ENCODE results near the gene TRIM65. TPM values are rescaled to one million over a fixed set of nuclear protein-coding genes. Genes with fewer than 3 reads are reported as not detected.

The TRIM65 gene
- total RNA-seq, 1 donor from 2014 or later = 23.0 TPM

DNA sequence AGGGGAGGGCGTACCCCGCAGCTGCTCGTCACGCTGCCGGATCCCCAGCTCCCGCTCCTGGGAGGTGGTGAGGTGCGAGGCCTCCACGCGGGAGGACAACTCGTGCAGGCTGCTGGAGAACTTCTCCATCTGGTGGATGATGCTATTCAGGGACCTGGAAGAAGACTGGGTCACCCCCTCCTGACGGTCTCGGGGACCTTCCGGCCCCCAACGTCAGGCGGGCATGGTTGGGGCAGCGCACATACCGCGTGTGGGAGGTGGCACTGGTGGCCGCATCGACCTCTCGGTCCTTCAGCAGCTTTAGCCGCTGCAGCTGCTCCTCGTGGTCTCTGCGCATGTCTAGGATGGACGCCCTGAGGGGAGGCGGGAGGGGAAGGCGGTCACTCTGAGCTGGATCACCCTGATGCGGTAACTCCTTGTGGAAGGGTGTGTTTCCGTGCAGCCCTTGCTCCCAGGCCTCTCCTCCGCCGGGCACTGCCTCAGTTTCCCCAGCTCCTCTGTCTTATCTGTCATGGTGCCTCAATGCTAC lies 21.2 kb upstream of the TRIM65 start:
- no peak for DNase-seq (ENCODE audit: low read depth in 2 of 2)

DNA sequence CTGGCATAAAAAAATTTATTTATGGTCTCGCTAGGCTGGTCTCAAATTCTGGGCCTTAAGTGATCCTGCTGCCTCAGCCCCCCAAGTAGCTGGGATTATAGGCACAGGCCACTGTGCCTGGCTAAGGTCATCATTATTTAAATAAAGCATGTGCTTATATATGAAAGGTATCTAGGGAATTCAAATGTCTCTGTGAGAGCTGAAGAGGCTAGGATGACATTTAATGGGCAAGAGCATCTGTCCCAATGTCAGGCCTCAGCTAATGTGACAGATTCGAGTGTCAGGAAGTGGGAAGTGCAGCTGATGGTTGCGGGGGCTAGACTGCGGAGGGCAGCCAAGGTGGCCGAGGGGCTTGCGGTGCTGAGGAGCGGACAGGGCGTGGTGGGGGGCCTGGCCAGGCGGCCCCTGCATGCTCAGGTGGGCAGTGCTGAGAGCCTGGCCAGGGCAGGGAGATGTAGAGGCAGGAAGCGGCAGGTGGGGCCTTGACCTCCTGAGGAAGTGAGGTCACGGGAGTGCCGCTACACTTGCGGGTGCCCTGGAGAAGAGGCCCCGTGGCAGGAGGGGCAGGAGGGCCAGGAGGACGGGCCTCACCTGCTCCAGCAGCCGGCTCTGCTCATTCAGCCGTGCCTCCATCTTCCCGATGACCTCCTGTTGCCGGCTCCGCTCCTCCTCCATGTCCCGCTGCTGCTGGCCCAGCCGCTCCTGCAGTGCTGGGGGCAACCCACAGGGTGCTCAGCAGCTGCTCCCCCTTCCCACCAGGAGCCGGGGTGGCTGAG lies 20.6 kb upstream of the TRIM65 start:
- DNase-seq (ENCODE audit: low read depth in 2 of 2) = no peak

DNA sequence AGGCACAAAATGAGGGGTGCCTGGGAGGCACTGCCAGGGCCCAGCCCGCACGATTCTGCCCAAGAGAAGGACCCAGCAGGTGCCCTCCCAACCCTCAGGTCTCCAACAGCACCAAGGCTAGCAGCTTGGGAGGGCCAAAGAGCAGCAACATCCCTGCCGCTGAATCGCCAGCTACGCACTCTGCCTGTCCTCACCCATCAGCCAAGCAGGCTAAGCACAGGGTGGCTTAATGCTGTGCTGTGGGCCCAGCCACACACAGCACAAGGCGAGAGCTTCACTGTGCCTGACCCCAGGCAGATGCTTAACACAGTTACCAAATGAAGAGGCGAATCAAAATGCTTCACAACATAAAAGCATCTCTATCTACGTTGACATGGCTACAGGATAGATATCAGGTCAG lies 18.5 kb upstream of the TRIM65 start:
- DNase-seq (ENCODE audit: low read depth in 2 of 2) = no peak

DNA sequence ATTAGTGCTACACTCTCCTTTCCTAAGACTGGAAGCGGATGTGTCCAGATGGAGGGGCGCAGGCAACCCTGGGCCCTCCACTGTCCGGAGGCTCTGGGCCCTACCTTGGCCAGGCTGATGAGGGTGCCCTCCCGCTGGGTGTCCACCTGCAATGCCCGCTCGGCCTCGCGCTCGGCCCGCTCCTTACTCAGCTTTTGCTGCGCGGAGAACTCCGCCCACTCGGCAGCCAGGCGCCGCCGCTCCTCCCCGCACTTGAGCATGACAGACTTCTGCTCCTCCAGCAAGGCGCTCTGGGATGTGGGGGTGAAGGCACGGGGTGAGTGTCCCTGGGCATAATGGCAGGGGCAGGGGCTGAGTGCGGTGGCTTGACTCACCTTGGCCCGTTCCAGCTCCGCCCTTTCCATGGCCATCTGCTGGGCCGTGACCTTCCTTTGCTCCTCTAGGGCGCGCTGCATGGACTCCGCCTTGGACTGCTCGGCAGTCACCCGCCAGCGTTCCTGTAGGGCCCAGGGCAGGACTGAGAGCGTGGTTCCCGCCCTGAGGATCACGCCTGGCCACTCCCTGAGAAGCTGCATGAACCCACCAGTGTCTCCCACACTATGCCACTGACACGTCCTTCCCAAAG lies 18.0 kb upstream of the TRIM65 start:
- no peak for DNase-seq (ENCODE audit: low read depth in 2 of 2)

DNA sequence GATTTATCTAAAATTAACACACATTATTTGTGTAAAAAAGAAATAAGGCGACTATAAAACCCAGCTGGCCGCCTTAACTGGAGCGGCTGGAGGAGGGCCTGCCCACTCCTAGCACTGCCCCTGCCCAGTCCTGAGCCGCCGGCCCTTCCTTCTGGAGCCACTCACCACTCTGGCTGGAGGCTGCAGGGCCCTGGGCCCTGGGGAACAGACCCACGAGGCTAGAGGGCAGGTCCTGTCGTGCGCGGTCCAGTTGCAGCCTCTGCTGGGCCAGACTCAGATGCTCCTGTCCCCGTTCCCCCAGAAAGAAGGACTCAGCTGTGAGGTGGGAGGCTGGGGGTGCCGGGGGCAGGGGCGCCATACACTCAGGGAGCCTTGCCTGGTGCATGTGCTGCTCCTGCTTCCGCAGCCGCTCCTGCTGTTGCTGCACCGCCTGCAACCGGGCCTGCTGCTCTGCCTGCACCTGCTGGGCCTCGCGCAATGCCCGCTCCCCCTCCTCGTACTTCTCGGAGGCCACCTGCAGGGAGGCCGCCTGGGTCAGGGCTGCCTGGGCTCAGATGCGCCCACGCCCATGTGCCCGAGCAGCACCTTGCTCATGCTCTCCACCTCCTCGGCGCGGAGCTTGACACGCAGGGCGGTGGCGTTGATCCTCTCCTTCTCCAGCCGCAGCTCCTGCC lies 16.9 kb upstream of the TRIM65 start:
- DNase-seq (ENCODE audit: low read depth in 2 of 2) = no peak

DNA sequence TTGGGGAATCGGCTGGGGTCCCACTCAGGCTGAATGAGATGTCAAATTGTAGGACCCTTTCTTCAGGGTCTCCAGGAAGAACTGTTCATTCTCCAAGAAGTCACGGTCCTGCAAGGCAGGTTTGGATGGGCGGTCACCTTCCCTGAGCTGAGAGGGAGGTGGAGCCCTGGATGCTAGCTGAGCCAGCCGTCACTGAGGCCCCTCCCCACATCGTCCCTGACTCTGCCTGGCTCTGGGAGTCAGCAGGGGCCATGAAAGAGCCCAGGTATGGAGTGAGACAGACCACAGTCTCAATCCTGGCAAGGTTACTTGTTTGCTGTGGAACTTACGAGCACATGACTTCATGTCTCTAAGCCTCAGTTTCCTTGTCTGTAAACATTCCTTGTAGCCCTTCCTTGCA lies 13.9 kb upstream of the TRIM65 start:
- no peak for DNase-seq (ENCODE audit: low read depth in 2 of 2)

DNA sequence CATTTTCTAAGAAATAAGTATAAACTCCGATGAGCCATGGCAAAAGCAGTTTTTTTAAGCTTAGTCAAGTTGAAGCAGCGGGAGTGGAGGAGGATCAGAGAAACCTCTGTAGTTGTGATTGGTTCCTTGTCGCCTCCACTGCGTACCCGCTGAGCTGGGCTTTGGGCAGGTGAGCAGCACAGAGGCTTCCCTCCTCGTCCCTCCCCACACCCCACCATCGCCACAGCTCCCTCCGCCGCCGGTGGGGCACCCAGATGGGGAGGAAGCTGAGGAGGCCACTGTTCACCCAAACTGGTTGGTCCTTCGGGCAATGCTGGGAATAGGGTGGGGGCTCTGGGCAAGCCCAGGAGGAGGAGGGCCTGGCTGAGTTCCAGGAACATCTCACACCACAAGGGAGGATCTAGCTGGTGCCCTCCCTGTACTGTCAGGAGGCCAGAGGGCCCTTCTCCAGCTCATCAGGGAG lies 13.1 kb upstream of the TRIM65 start:
- no peak for DNase-seq (ENCODE audit: low read depth in 2 of 2)

DNA sequence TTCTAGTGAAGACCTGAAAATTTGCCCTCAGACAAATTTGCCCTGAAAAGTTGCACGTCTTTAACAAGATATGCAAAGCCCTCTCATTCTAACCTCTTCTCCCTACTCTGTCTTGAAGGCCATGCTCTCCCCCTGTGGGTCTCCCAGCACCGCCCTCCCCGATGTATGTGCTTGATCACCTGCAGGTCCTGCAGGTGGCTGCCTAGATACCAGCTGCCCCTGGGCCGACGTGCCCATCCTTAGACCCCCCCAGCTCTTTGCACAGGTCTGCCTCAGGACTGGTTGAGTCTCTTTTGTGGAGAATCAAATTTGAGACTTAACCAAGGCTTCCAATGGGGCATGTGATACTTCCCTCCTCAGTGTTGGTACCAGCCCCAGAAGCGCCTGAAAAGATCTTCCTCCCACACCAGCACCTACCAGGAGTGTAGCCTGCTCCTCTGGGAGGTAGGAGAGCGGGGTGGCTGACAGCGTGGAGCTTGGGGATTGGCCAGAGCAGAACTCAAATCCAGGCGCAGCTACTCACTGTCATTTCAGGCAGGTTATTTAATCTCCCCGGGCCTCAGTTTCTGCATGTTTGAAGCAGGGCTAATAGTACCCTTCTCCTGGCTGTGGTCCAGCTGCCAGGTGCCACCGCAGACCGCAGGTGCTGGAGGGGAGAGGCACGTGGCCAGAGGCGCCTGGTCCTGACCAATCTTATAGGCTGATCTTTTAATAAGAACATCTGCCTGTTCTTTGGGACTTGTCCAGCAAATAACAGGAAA lies 12.5 kb upstream of the TRIM65 start:
- DNase-seq (ENCODE audit: low read depth in 2 of 2) = no peak

DNA sequence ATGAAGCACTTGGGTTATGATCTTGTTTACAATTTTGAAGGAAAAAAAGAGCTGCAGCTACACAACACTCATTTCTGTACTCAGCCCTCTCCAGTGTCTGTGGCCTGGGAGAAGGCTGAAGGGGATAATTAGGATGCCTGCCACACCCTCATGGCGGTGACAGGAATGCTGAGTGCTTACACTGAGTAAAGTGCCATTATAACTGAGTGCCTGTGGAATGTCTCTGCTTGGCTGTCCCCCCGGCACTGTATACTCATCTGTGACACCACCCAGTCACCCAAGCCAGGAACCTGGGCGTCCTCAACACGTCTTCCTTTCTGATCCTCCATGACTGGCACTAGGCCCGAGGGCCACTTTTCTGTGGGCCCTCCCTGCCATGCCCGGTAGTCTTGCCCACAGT lies 11.4 kb upstream of the TRIM65 start:
- no peak for DNase-seq (ENCODE audit: low read depth in 2 of 2)

DNA sequence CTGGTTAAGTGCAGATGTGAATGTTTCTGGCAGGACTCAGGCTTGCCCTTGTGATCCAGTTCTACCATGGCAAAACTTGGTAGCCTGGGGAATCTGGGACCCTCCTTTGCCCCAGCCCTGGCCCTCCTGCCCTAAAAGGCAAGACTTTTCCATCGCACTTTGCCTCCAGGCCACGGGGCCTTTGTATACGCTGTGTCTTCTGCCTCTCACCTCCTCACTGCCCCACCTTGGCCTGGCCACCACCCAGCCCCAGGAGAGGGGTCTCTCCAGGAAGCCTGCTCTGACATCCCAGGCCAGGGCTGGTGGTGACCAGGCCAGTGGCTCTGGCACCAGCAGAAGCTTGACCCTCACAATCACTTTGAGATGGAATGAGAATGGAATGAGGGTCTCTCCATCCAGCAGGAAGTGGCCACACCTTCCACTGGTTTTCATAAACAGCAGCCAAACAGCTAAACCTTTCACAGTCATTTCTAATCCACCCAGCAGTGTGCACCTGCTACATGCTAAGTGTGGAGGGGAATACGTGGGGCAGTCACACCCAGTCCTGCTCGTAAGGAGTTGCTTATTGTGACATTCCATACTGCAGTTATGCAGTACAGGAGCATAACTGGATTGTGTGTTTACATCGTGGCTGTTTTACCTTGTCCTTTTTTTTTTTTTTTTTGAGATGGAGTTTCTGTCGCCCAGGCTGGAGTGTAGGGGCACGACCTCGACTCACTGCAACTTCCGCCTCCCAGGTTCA lies 9.6 kb upstream of the TRIM65 start:
- DNase-seq (ENCODE audit: low read depth in 2 of 2) = no peak

DNA sequence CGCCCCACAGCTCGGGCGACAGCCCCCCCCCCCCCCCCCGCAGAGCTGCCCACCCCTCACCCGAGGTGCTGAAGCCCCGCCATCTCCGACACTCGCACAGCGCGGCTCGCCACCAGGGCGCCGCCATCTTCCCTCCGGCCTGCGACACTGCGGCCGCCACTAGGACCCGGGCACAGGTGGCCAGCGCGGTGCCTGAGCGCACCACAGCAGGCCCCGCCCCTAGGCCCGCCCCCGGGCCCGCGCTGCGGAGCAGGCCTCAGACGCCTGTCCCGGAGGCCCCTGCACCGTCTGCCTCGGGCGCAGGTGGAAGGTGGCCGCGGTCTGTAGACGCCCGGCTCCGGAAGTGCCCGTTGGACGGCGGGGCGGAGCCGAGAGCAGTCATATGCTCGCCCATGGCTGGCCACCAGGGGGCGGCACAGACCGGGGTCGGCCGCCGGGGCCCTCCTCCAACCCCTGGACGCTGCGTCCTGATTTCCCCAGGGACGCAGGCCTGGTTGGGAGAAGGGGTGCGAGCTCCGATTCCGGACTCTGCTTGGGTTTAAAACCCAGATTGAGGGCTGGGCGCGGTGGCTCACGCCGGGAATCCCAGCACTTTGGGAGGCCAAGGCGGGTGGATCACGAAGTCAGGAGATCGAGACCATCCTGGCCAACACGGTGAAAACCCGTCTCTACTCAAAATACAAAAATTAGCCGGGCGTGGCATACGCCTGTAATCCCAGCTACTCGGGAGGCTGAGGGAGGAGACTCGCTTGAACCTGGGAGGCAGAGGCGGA lies 8.2 kb upstream of the TRIM65 start, which contains the start of gene MRPL38:
Gene MRPL38, minus strand, starts transcription at position 136 of the 773 bp plus-strand sequence. Its CDS starts 9 bp downstream, at position 127.
- DNase-seq (ENCODE audit: low read depth in 2 of 2) = peak; percentile 88 to 96

DNA sequence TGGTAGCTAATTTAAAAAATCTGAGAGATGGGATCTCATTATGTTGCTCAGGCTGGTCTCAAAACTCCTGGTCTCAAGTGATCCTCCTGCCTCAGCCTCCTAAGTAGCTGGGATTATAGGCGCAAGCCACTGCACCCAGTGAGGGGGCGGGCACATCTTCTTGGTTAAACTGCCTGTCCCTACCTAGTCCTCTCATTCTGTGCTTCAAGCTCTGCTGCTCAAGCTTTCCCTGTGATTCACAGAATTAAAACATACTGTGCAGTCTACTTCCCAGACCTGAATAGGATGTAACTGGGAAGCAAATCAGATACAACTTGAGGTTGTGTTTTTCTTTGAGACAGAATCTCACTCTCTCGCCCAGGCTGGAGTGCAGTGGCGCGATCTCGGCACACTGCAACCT lies 5.7 kb upstream of the TRIM65 start:
- no peak for DNase-seq (ENCODE audit: low read depth in 2 of 2)

DNA sequence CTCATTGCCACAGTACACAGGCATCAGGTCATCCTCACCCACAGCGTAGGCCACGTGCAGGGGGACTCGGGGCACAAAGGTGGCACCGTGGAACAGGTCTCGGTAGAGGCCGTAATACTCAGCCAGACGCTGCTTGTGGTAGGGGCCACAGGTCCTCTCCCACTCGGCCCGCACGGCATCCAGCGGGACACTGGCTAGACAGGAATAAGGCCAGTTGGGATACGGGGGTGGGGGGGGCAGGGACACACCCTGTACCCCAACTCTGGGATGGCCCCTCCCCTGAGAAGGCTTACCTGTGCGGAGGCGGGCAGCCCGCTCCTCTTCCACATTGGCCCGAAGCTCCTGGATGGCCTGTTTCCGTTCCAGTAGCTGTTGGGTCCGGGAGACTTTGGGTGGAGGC lies 5.0 kb upstream of the TRIM65 start:
- no peak for DNase-seq (ENCODE audit: low read depth in 2 of 2)

DNA sequence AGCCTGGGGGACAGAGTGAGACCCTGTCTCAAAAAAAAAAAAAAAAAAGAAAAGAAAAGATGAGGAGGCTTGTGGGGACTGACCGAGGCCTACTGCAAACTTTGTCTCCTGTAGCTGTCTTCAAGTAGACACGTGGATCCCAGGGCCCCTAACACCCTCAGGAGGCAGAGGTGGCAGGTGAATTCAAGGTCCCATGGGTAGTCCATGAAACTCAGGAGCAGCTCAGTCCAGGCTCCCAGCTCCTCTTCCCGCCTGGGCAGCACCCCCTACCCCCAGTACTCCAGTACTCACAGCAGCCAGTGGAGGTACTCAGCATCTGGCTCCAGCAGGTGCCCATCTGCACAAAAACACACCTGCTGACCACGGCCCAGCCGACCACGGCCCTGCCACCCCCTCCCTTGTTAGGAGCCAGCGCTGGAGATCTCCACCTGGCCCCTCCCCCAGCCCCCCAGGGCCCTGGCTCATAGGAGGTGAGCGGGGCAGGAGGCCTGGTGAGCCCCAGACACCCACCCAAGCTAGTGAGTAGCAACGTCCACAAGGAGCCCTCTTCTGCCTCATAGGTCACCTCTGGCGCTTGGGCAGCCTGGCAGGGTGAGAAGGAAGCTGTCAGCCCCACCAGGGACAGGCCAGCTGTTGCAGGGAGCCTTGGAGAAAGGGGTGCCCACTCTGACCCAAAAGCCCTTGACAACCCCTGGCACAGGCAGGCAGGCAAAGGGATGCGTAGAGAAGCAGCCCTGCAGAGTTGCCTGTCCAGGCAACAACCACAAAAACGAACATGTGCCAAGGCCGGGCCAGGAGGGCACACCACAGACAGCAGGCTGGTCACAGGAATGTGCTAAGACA lies 4.2 kb upstream of the TRIM65 start:
- DNase-seq (ENCODE audit: low read depth in 2 of 2) = no peak

DNA sequence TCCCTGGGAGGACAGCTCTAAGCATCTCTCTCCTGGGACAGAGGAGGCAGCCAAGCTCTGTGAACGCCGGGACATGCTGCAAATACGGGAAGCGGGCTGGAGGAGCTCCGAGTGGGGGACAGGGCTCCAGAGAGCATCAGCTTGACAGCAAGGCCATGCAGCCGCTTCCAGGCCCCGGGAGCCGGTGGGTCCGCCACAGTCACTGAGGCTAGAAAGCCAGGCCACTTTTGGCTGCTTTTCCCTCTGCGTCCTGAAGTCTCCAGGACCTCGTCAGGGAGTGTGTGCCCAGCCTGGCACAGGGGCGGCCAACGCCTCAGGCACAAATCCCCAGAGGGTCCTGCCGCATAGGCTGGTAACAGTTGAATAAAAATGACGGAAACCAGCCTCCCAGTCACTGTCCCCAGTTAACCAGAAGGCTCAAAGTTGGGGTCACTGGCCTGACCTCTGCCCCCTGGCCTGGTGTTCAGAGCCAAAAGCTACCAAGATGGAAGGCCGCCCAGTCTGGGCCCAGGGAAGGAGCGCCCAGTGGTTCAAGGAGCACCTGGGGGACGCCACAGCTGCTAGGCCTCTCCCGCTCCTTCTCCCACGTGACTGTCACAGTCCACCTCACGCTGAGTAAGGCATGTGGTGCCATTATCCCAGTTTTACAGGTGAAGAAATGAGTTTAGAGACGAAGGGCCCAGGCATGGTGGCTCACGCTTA lies 3.2 kb upstream of the TRIM65 start:
- no peak for DNase-seq (ENCODE audit: low read depth in 2 of 2)

DNA sequence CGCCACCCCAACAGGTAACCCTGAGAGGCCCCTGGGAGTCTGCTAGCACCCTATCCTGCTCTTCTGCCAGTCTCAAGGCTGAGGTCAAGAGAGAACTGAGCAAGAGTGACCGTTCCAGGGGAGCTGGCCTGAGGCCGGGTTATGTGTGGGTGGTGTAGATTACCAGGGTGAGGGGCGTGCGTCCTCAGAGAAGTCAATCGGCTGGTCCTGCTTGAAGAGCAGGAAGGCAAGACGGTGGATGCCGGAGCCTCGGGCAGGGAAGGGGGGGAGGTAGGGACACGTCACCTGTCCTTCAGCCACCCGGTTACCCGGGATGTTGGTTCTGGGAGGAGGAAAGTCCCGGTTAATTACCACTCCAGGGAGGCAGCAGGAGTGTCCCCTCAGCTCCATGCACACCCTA lies 2.6 kb upstream of the TRIM65 start:
- no peak for DNase-seq (ENCODE audit: low read depth in 2 of 2)

DNA sequence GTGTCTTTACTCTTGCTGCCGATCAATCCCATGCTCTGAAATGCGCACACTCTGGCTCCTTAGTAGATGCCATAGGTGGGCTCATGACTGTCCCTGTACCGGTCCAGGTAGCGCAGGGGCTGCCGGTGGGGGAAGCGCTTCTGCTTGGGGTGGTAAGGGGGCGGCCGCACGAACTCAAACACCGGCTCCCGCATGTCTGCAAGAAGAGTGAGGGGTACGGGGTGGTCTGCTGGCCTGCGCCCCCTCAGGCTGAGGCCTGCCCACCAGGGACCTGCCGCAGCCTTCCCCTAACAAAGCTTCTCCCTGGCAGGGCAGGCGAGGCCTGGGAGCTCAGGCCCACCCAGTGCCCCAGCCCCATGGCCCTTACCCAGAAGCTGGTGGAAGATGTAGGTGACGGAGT lies 2.0 kb upstream of the TRIM65 start:
- DNase-seq (ENCODE audit: low read depth in 2 of 2) = no peak

DNA sequence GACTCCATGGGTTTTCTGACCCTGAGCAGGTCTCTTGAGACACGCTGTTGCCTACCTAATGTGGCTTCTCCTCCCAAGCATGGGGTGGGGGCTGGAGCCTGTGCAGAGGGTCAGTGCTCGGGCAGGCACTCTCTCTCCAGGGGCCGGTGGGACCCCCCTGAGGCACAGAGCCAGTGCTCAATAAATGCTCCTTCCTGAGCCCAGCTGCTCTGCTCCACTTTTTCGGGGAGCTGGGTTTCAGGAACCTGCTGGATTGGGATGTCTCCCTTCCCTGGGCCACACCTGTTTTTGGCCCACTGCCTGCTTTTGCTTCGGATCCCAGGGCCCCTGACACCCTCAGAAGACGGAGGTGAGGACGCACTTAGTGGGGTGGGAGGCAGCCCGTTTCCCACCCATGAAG lies 1.3 kb upstream of the TRIM65 start:
- no peak for DNase-seq (ENCODE audit: low read depth in 2 of 2)

All from dermis microvascular lymphatic vessel endothelial cell (primary cell).